Large intestine (tissue), 3 donors: Measurements from ENCODE around the gene TLK1. TPM values are rescaled to one million over a fixed set of nuclear protein-coding genes. Genes with fewer than 3 reads are reported as not detected.

Experiments
- DNase-seq, 2 donors: peaks; one replicate each; pipeline versions ENCODE4 v3.0.0 to v3.0.0-alpha.2; 2013
- H3K27ac ChIP-seq: one replicate; pipeline ENCODE4 v1.5.1; 2013; ENCODE audit warnings: low read length
- H3K27me3 ChIP-seq: 2 replicates; pipeline ENCODE4 v1.6.1; 2013; ENCODE audit warnings: low read length; ENCODE audit not compliant: control insufficient read depth, insufficient read depth
- H3K36me3 ChIP-seq: 2 replicates; pipeline ENCODE4 v1.6.1; 2013; ENCODE audit warnings: low read length; ENCODE audit not compliant: control insufficient read depth, insufficient read depth
- H3K4me1 ChIP-seq: one replicate; pipeline ENCODE4 v1.6.1; 2013; ENCODE audit warnings: low read length; ENCODE audit not compliant: control insufficient read depth, insufficient read depth
- H3K4me3 ChIP-seq: one replicate; pipeline ENCODE4 v1.5.1; 2013; ENCODE audit warnings: low read length
- H3K9me3 ChIP-seq: one replicate; pipeline ENCODE4 v1.6.1; 2013; ENCODE audit warnings: mild to moderate bottlenecking, low read depth, low read length, moderate library complexity; ENCODE audit not compliant: control insufficient read depth
- WGBS: methylation state at CpG from one replicate; pipeline ENCODE4 v1.1.5; 2013; ENCODE audit warnings: low lambda C conversion rate; ENCODE audit not compliant: insufficient coverage; 5-methylcytosine and 5-hydroxymethylcytosine counted together
- polyA plus RNA-seq: library from polyadenylated mRNA; unstranded; fragments of 120-200 nt; gene quantifications from one replicate; pipeline ENCODE4 v1.2.1, GENCODE V29; 2013

TLK1 gene
- polyA plus RNA-seq, 1 donor, result 32.8 TPM

GRCh38 chr2:170984079-170984478 is 176.6 kb downstream of the TLK1 start:
- Histone ChIP-seq H3K27me3 (no peaks in the 10 kb centered on the region), H3K4me3 (no peak overlapping the region), H3K27ac (no peak overlapping the region), H3K4me1 (no peaks in the 10 kb centered on the region), H3K36me3 (no peaks in the 10 kb centered on the region), H3K9me3 (no peaks in the 10 kb centered on the region)
- no peak for DNase-seq
- WGBS, result no CpG with 5 or more reads among the region's 1 CpG

- Histone ChIP-seq H3K27ac (no peak overlapping the region), H3K36me3 (no peaks in the 10 kb centered on the region), H3K4me1 (peaks cover 19% of the 10 kb centered on the region), H3K27me3 (no peaks in the 10 kb centered on the region), H3K4me3 (no peak overlapping the region), H3K9me3 (no peaks in the 10 kb centered on the region)
- no CpG with 5 or more reads among the region's 4 CpGs for WGBS
- peak in 1 of 2 donors; percentile 26 for DNase-seq
Measured at GRCh38 chr2:170975943-170976270, 184.8 kb downstream of the TLK1 start.

DNA sequence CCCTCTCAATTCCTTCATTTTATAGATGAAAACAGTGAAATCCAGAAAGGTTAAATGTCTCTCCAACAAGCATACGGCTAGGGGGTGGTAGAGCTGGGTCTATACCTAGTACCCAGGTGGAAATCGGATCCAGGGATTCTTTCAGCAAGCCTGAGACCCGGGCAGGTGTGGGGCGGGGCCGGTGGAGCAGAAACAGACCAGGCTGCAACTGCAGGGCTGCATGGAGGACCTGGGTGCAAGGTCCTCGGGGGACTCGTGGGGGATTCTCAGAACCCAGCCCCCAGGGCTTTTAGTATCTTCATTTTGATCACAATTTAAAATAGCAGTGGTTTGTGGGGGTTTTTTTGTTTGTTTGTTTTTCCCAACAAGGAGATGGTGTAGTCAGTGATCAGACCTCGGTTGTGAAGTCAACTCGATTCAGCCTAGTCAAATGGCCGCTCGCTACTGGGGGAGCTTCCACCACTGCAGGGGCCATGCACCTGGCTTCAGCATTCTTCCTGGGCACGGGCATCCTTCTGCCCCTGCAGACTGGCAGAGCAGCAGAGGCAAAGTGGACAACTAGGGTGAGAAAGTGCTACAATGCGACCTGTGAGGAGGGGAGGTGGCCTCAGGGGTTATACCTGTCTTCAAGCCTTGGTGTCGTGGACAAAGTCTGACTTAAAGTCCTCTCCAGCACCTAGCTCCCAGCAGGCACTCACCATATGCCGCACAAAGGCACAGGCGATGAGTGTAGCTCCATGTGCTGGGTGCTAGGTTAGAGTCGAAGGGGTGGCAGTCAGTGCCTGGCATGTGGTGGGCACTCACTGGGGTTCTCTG is 185.4 kb downstream of the TLK1 start:
- Histone ChIP-seq H3K4me3 (no peak overlapping the region), H3K36me3 (no peaks in the 10 kb centered on the region), H3K27me3 (no peaks in the 10 kb centered on the region), H3K4me1 (peaks cover 19% of the 10 kb centered on the region), H3K27ac (no peak overlapping the region), H3K9me3 (no peaks in the 10 kb centered on the region)
- DNase-seq, result peak in 1 of 2 donors; percentile 17
- WGBS, result no CpG with 5 or more reads among the region's 17 CpGs

GRCh38 chr2:170974304-170974993 is 186.2 kb downstream of the TLK1 start:
- Histone ChIP-seq H3K36me3 (no peaks in the 10 kb centered on the region), H3K9me3 (no peaks in the 10 kb centered on the region), H3K4me1 (peaks cover 19% of the 10 kb centered on the region), H3K27me3 (no peaks in the 10 kb centered on the region), H3K27ac (no peak overlapping the region), H3K4me3 (peak overlapping the region; percentile 93)
- DNase-seq, result peak in 1 of 2 donors; percentile 21
- WGBS, result no CpG with 5 or more reads among the region's 11 CpGs

DNA sequence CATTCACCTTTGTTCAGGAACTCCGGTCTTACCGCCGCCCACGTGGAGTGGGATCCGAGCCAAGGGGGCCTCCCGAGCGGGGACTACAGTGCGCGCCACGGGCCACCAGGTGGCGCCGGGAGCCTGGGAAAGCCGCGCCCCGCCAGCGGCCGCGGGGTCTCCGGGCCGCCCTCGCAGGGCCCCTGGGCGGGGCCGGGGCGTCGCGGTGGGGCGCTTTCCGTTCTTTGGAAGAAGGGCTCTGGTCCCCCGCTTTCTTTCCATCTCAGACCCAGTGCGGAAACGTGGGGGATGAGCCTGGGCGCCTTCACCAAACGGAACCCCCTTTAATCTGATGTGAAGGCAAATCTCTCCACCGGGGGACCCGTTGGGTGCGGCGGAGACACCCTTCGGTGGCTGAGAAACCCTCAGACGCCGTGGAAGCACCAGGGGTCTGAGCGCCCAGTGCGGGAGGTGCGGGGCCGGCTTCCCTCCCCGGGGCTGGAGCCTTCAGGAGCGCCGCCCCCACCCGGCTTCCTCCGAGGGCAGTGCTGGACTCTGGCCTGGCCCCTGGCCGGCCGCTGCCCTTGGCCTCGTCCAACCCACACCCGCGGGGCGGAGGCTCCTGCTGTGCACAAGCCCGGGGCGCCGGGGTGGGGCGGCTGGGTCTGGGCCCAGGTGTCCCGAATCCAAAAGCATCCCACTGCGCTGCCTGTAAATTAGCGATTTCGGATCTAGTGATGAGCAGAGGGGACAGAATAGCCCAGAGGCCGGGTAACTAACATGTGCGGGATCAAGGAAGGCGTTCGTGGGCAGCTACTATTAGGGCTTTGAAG is 187.0 kb downstream of the TLK1 start:
- Histone ChIP-seq H3K4me1 (peaks cover 19% of the 10 kb centered on the region), H3K27ac (peak overlapping the region; percentile 86), H3K36me3 (no peaks in the 10 kb centered on the region), H3K27me3 (no peaks in the 10 kb centered on the region), H3K4me3 (peak overlapping the region; percentile 93), H3K9me3 (no peaks in the 10 kb centered on the region)
- DNase-seq, result peak; percentile 89 to 92
- WGBS, result no CpG with 5 or more reads among the region's 67 CpGs

DNA sequence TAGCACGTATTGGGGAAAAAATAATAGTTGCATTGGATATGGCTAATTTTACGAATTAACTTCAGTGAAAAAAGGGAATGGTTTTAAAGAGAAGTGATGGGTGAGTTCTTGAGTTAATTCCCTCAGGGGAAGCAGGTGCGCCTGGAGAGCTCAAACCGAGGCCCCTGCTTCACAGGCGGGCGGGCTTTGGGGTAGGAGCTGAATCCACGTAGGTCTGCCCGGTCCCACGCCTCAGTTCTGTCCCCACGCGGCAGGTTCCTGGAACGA is 187.5 kb downstream of the TLK1 start:
- Histone ChIP-seq H3K27me3 (no peaks in the 10 kb centered on the region), H3K4me1 (peaks cover 19% of the 10 kb centered on the region), H3K4me3 (peak overlapping the region; percentile 45), H3K27ac (no peak overlapping the region), H3K36me3 (peaks cover 4% of the 10 kb centered on the region), H3K9me3 (no peaks in the 10 kb centered on the region)
- no peak for DNase-seq
- 0% methylated on average over 1 of the region's 12 CpGs for WGBS

DNA sequence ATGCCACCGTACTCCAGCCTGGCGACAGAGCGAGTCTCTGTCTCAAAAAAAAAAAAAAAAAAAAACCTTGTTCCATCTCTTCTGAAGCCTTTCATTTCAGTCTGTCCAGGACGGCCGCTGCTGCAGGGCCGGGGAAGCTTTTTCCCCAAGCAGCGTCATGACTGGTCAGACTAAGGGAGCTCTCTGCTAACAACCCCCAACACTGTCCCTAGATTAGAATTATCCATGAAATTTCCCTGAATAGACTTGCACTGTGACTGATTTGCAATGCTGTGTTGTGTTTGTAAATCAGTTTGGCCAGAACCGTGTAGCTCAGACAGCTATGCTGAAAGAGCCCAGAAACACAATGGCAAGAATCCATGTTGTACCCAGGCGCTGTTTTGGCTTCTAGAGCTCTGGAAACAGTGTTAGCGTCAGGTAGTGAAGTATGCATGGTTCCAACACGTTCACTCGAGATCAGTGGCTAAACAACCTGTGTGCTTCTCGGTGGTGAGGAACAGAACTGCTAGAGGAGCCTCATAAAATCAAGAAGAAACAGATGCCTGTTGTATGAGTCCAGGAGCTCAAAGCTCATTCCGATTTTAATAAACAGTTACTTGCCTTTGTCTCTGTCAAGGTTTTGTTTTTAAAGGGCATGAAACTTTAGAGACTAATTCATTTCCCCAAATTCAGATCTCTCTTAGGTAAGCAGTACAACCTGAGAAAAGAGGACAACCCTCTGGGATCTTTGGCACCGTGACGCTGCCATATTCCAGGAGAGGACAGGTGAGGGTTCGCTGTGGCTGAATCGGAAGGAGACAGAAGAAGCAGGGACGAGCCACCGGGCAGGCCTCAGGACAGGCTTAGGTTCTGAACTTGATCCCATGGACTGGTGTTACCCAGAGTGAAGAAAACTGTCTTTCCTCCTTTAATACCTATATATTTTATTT is 188.1 kb downstream of the TLK1 start:
- DNase-seq, result no peak
- Histone ChIP-seq H3K9me3 (no peaks in the 10 kb centered on the region), H3K27ac (no peak overlapping the region), H3K27me3 (no peaks in the 10 kb centered on the region), H3K4me3 (peak overlapping the region; percentile 45), H3K36me3 (peaks cover 10% of the 10 kb centered on the region), H3K4me1 (peaks cover 19% of the 10 kb centered on the region)
- WGBS, result 67% methylated on average over 2 of the region's 20 CpGs

GRCh38 chr2:170971071-170971470 is 189.6 kb downstream of the TLK1 start:
- no CpG with 5 or more reads among the region's 3 CpGs for WGBS
- Histone ChIP-seq H3K36me3 (peaks cover 24% of the 10 kb centered on the region), H3K9me3 (no peaks in the 10 kb centered on the region), H3K4me1 (peaks cover 19% of the 10 kb centered on the region), H3K27me3 (no peaks in the 10 kb centered on the region), H3K27ac (no peak overlapping the region), H3K4me3 (no peak overlapping the region)
- no peak for DNase-seq

GRCh38 chr2:170969872-170970496 is 190.7 kb downstream of the TLK1 start:
- DNase-seq, result no peak
- WGBS, result no CpG with 5 or more reads among the region's 10 CpGs
- peaks cover 10% of the 10 kb centered on the region for H3K4me1 ChIP-seq
- H3K27ac ChIP-seq, result no peak overlapping the region
- H3K27me3 ChIP-seq, result no peaks in the 10 kb centered on the region
- H3K4me3 ChIP-seq, result no peak overlapping the region
- H3K9me3 ChIP-seq, result no peaks in the 10 kb centered on the region
- H3K36me3 ChIP-seq, result peaks cover 35% of the 10 kb centered on the region
